BLaER1 (cell line): ENCODE data around the gene LGR6.
"Not testable (repeated sequence)": the region's sequence is repeated elsewhere in the genome, so short reads cannot be mapped to it uniquely, and the experiment has no call there.

Experiments
- H3K27ac ChIP-seq: shearing (Covaris generic); formaldehyde crosslinking; 2 replicates; pipeline ENCODE4 v1.8.1; 2022
- H3K27me3 ChIP-seq: shearing (Covaris generic); formaldehyde crosslinking; 2 replicates; pipeline ENCODE4 v1.8.1; 2022
- H3K36me3 ChIP-seq: shearing (Covaris generic); formaldehyde crosslinking; 2 replicates; pipeline ENCODE4 v1.8.1; 2022
- H3K4me1 ChIP-seq: shearing (Covaris generic); formaldehyde crosslinking; 2 replicates; pipeline ENCODE4 v1.8.1; 2022
- H3K4me2 ChIP-seq: shearing (Covaris generic); formaldehyde crosslinking; 2 replicates; pipeline ENCODE4 v1.8.1; 2022
- H3K4me3 ChIP-seq: shearing (Covaris generic); formaldehyde crosslinking; 2 replicates; pipeline ENCODE4 v1.8.1; 2022
- H3K9ac ChIP-seq: shearing (Covaris generic); formaldehyde crosslinking; 2 replicates; pipeline ENCODE4 v1.8.1; 2022
- H3K9me3 ChIP-seq: shearing (Covaris generic); formaldehyde crosslinking; 2 replicates; pipeline ENCODE4 v1.8.1; 2022
- H4K20me1 ChIP-seq: shearing (Covaris generic); formaldehyde crosslinking; 2 replicates; pipeline ENCODE4 v1.8.1; 2022
- Cebpa-rat ChIP-seq: shearing (Covaris generic); IDR thresholded peaks from 2 replicates; pipeline ENCODE4 v1.8.1; 2022

LGR6 gene

DNA sequence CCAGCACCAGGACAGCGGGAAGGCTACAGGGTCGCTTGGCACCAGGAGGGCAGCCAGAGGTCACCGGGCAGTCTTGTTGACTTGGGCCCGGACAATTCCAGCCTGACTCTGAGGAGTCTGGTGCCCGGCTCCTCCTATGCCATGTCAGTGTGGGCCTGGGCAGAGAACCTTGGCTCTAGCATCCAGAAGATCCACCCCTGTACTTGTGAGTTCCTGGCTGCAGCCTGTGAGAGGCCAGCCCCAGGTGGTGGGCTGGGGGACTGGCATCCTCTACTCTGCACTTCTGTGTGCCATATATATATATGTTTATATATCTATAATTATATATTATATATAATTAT is 21.6 kb upstream of the LGR6 start:
- no peak for TF ChIP-seq Cebpa-rat

DNA sequence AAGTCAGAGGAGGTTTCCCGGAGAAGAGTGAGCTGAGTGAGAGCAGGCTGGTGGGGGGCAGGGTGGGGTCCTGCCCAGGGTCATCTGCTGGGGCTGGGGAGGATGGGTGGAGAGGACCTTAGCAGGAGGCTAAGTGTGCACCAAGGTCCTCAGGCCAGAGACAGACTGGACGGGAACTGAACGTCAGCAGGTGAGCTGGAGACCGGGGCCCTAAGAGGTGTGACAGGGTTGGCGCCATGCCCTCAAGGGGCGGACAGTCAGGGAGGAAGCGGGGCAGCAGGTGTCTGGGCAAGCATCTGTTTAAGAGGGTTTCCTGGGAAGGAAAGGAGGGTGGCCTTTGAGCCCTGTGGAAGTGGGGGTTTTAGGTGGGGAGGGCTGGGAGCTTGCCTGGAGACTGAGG is 19.6 kb upstream of the LGR6 start:
- H3K9me3 ChIP-seq = no peaks in the 10 kb centered on the region
- H3K4me2 ChIP-seq = 0 out of 2 replicates have a peak overlapping the region, but pooled peaks have one; percentile 22
- H3K27ac ChIP-seq = no peak overlapping the region
- H3K4me1 ChIP-seq = peaks cover 22% of the 10 kb centered on the region
- H3K27me3 ChIP-seq = no peaks in the 10 kb centered on the region
- TF ChIP-seq Cebpa-rat = no peak
- no peak overlapping the region for H3K9ac ChIP-seq
- no peaks in the 10 kb centered on the region for H3K36me3 ChIP-seq
- H4K20me1 ChIP-seq = no peaks in the 10 kb centered on the region
- no peak overlapping the region for H3K4me3 ChIP-seq

More for the DNA sequence above, 21.6 kb upstream of the LGR6 start:
- Histone ChIP-seq H3K27ac (no peak overlapping the region), H3K4me2 (no peak overlapping the region), H3K36me3 (no peaks in the 10 kb centered on the region), H4K20me1 (no peaks in the 10 kb centered on the region), H3K27me3 (no peaks in the 10 kb centered on the region), H3K4me1 (peaks cover 22% of the 10 kb centered on the region), H3K4me3 (no peak overlapping the region), H3K9me3 (no peaks in the 10 kb centered on the region), H3K9ac (no peak overlapping the region)

DNA sequence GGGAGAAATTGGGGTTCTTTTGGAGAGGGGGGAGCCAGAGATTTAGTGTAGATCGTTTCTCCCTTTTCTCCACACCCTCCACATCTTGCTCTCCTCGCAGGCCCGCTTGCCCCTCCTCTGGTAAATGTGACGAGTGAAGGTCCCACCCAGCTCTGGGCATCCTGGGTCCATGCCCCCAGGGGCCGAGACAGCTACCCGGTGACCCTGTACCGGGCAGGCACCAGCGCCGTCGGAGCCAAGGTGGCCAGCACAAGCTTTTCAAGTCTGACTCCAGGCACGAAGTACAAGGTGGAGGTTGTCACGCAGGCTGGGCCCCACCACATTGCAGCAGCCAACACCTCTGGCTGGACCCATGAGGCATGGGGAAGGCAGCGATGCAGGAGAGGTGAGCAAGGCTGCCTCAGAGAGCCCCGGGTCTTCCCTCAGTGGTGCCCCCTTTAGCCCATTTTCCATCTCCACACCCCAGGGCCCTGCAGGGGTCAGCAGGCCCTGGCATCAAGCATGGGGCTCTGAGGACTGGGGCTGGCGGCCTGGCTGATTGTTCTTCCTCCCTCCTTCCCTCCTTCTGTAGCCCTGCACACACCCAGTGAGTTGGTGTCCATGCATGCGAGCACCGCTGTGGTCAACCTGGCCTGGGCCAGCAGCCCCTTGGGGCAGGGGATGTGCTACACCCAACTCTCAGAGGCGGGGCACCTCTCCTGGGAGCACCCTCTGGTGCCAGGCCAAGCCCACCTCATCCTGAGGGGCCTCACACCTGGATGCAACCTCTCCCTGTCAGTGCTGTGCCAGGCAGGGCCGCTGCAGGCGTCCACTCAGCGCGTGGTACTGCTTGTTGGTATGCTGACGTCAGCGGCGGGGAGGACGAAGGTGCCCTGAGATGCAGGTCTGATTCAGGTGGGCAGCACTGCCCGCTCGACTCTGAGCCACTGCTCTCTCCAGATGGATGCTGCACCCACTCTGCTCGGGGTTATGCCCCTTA is 16.4 kb upstream of the LGR6 start:
- Histone ChIP-seq H3K27ac (no peak overlapping the region), H3K4me1 (peaks cover 10% of the 10 kb centered on the region), H3K9me3 (no peaks in the 10 kb centered on the region), H3K4me2 (no peak overlapping the region), H3K27me3 (0 out of 2 replicates have a peak, but pooled peaks cover 2% of the 10 kb centered on the region), H4K20me1 (no peaks in the 10 kb centered on the region), H3K36me3 (no peaks in the 10 kb centered on the region), H3K4me3 (no peak overlapping the region), H3K9ac (no peak overlapping the region)
- TF ChIP-seq Cebpa-rat = no peak

GRCh38 chr1:202179828-202180750 is 13.5 kb upstream of the LGR6 start:
- no peak overlapping the region for H3K4me2 ChIP-seq
- H4K20me1 ChIP-seq = no peaks in the 10 kb centered on the region
- H3K9me3 ChIP-seq = no peaks in the 10 kb centered on the region
- H3K27me3 ChIP-seq = 0 out of 2 replicates have a peak, but pooled peaks cover 2% of the 10 kb centered on the region
- no peaks in the 10 kb centered on the region for H3K36me3 ChIP-seq
- H3K9ac ChIP-seq = no peak overlapping the region
- TF ChIP-seq Cebpa-rat = no peak
- no peak overlapping the region for H3K4me3 ChIP-seq
- no peaks in the 10 kb centered on the region for H3K4me1 ChIP-seq
- no peak overlapping the region for H3K27ac ChIP-seq

GRCh38 chr1:202180751-202181139 is 12.9 kb upstream of the LGR6 start:
- not testable (repeated sequence) for H4K20me1 ChIP-seq, H3K9ac ChIP-seq, H3K4me2 ChIP-seq

DNA sequence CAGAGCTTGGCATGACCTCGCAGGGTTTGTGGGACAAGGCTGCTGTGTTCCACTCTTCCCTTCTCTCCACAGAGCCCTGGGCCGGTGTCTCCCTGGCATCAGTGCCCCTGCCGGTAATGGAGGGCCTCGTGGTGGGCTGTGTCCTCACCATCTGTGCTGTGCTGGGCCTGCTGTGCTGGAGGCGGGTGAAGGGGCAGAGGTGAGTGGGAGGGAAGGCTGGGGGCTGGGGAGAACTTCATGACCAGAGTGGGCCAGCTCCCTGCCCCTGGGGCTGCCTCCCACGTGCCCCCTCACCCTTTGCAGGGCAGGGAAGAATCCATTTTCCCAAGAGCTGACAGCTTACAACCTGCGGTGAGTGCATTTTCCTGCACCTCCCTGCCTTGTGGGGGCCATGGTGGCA is 12.0 kb upstream of the LGR6 start:
- no peaks in the 10 kb centered on the region for H3K4me1 ChIP-seq
- no peaks in the 10 kb centered on the region for H3K36me3 ChIP-seq
- no peak for TF ChIP-seq Cebpa-rat
- no peak overlapping the region for H3K4me3 ChIP-seq
- H3K27me3 ChIP-seq = 0 out of 2 replicates have a peak, but pooled peaks cover 2% of the 10 kb centered on the region
- no peak overlapping the region for H3K9ac ChIP-seq
- H3K27ac ChIP-seq = no peak overlapping the region
- H3K4me2 ChIP-seq = no peak overlapping the region
- H3K9me3 ChIP-seq = no peaks in the 10 kb centered on the region
- no peaks in the 10 kb centered on the region for H4K20me1 ChIP-seq

More at GRCh38 chr1:202180751-202181139, 12.9 kb upstream of the LGR6 start:
- H3K4me1 ChIP-seq, H3K27me3 ChIP-seq, H3K4me3 ChIP-seq, H3K27ac ChIP-seq, H3K9me3 ChIP-seq, H3K36me3 ChIP-seq: not testable (repeated sequence)

GRCh38 chr1:202182040-202182877 is 11.3 kb upstream of the LGR6 start:
- H3K9ac ChIP-seq = no peak overlapping the region
- no peak overlapping the region for H3K27ac ChIP-seq
- no peak overlapping the region for H3K4me2 ChIP-seq
- no peaks in the 10 kb centered on the region for H3K9me3 ChIP-seq
- TF ChIP-seq Cebpa-rat = no peak
- 0 out of 2 replicates have a peak, but pooled peaks cover 2% of the 10 kb centered on the region for H3K27me3 ChIP-seq
- no peaks in the 10 kb centered on the region for H3K4me1 ChIP-seq
- H4K20me1 ChIP-seq = no peaks in the 10 kb centered on the region
- no peak overlapping the region for H3K4me3 ChIP-seq
- H3K36me3 ChIP-seq = no peaks in the 10 kb centered on the region

DNA sequence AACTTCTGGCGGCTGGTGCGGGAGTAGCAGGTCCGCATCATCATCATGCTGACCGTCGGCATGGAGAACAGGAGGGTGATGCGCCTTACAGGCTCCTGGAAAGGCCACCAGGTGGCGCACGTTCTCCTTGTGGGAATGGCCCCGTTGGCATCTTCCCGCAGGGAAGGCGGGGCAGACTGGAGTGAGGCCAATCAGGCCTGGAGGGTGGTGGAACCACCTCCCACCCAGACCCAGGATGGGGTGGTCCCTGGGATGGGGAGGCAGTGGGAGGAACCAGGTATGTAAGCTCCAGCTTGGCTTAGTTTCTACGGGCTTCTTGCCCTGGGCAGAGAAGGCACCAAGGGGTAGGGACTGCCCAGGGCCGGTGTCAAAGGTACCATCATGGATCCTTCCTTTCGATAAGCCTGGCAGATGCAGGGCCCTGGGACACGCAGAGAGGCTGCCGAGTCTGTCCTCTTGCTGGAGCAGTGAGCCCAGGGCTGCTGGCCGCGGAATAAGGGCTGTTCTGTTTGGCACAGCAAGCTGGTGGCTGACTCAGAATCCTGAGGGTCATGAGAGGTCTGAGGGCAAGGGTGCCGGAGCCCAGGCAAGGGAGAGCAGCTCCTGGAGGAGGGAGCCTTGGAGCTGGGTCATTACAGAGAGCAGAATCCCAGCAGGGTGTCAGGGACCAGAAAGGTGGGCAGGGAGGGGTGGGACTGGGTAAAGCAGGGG is 8.7 kb upstream of the LGR6 start:
- H4K20me1 ChIP-seq = no peaks in the 10 kb centered on the region
- no peak overlapping the region for H3K9ac ChIP-seq
- H3K27ac ChIP-seq = no peak overlapping the region
- 0 out of 2 replicates have a peak, but pooled peaks cover 2% of the 10 kb centered on the region for H3K27me3 ChIP-seq
- no peak overlapping the region for H3K4me3 ChIP-seq
- no peaks in the 10 kb centered on the region for H3K36me3 ChIP-seq
- peak overlapping the region; percentile 24; the same call in 1 of the 2 replicates for H3K4me2 ChIP-seq
- no peak for TF ChIP-seq Cebpa-rat
- H3K9me3 ChIP-seq = no peaks in the 10 kb centered on the region
- H3K4me1 ChIP-seq = 0 out of 2 replicates have a peak, but pooled peaks cover 8% of the 10 kb centered on the region
